ENCODE results near the gene DMAC1.

Gene DMAC1

GRCh38 chr9:7782400-7783120 lies 17.0 kb downstream of the DMAC1 start:
- no peak for DNase-seq

DNA sequence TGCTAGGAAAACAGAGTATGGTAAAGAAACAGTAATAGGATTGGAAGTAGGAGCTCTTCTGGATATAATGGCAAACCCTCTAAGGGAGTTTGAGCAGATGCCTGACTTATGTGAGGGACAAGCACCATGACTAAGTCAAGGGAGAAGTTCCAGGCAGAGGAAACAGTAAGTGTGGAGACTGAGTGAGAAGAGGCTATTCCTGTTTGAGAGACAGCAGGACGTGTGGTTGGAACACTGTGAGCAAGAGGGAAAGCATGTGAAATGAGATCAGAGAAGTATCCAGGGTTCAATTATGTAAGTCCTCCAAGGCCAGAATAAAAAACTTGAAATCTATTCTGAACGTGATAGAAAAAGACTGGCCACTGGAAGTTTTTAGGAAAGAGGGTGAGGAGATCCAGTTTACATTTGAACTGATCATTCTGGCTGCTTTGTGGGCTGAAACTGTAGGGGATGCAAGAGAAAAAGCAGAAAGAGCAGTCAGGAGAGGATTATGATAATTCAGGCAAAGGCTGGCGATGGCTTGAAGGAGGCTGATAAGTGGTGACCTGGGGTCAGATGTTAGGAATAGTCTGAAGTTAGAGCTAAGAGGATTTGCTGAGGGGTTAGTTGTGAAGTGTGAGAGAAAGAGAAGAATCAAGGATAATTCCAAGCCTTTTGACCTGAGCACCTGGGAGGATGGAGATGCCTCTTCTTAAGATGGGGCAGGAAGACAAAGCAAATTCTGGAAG lies 19.2 kb downstream of the DMAC1 start:
- no peak for DNase-seq

GRCh38 chr9:7778851-7779600 lies 20.6 kb downstream of the DMAC1 start:
- no peak for DNase-seq

DNA sequence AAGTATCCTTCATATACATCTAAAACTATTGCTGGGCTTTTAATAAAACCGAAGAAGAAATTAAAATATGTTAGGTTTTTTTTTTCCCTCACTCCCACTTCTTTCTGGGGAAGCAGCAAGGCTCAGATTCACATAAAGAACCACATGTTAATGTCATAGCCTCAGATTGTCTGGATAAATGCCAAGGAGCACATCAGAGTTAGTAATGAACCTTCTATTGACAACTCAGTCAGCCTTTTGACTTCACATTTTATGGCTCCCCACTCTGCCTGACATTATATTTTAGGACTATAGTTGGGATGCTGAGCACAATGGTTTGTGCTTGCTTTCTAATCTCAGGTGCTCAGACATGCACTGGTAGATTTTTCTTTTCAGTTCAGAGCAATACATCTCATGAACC lies 21.8 kb downstream of the DMAC1 start:
- no peak for DNase-seq

GRCh38 chr9:7770111-7770510 lies 29.5 kb downstream of the DMAC1 start:
- no peak for DNase-seq

GRCh38 chr9:7762600-7762999 lies 37.0 kb downstream of the DMAC1 start:
- no peak for DNase-seq

- DNase-seq: no peak
Measured at GRCh38 chr9:7760014-7760415, 39.6 kb downstream of the DMAC1 start.

- DNase-seq: peak; percentile 15
Measured at GRCh38 chr9:7756088-7756487, 43.5 kb downstream of the DMAC1 start.

- DNase-seq: no peak
Measured at GRCh38 chr9:7752481-7752880, 47.1 kb downstream of the DMAC1 start.
